IMR-90 (cell line): ENCODE results near the gene N4BP2. TPM values are rescaled to one million over a fixed set of nuclear protein-coding genes. Genes with fewer than 3 reads are reported as not detected.

Source experiments
- ATAC-seq: fragments of 200-7000 bp; cut with Tn5 transposase; 2 replicates; pipeline ENCODE4 v1.9.1; 2020; ENCODE audit warnings: low read depth, mild to moderate bottlenecking, moderate library complexity
- BruUV-seq: library from RNA; stranded (reverse); fragments of 400-500 nt; replicated peaks from 2 replicates; lab custom pipeline; 2021; lab: Mats Ljungman, UMichigan
- CTCF ChIA-PET: fragments of 300-600 bp; formaldehyde crosslinking; extraction: SDS; loops from one replicate; lab custom pipeline; 2021; ENCODE audit warnings: antibody characterized with exemption; lab: Yijun Ruan, JAX
- POLR2A ChIA-PET: fragments of 300-600 bp; sonication (Branson Sonifier 250); formaldehyde crosslinking; loops from one replicate; lab custom pipeline; 2022; ENCODE audit warnings: antibody characterized with exemption; ENCODE audit not compliant: unreplicated experiment; lab: Charles Lee
- DNase-seq: peaks from one replicate; pipeline ENCODE4 v3.0.0; 2013
- H2AFZ ChIP-seq: replicated peaks from 2 replicates; pipeline ENCODE3; 2013; ENCODE audit warnings: low read length, mild to moderate bottlenecking; ENCODE audit not compliant: poor library complexity
- H2AK5ac ChIP-seq: 2 replicates; pipeline ENCODE4 v1.6.1; 2013; ENCODE audit warnings: low read depth, low read length, inconsistent platforms
- H2AK9ac ChIP-seq: replicated peaks from 2 replicates; pipeline ENCODE3; 2013; ENCODE audit warnings: mild to moderate bottlenecking, low read depth, low read length, moderate library complexity; ENCODE audit not compliant: poor library complexity
- H2BK120ac ChIP-seq: 2 replicates; pipeline ENCODE4 v1.6.1; 2013; ENCODE audit warnings: low read depth, low read length, inconsistent platforms
- H2BK15ac ChIP-seq: 3 replicates; pipeline ENCODE4 v1.6.1; 2013; ENCODE audit warnings: low read depth, low read length, inconsistent platforms
- H2BK20ac ChIP-seq: 2 replicates; pipeline ENCODE4 v1.6.1; 2013; ENCODE audit warnings: low read depth, mild to moderate bottlenecking, inconsistent platforms, low read length, moderate library complexity
- H2BK5ac ChIP-seq: 2 replicates; pipeline ENCODE4 v1.6.1; 2013; ENCODE audit warnings: mild to moderate bottlenecking, low read depth, low read length, inconsistent platforms; ENCODE audit not compliant: poor library complexity, severe bottlenecking
- H3K14ac ChIP-seq: replicated peaks from 2 replicates; pipeline ENCODE4 v1.6.1; 2013; ENCODE audit warnings: low read depth, low read length, inconsistent platforms
- H3K18ac ChIP-seq: 2 replicates; pipeline ENCODE4 v1.6.1; 2013; ENCODE audit warnings: low read depth, low read length, control low read depth
- H3K23ac ChIP-seq: 2 replicates; pipeline ENCODE4 v1.6.1; 2013; ENCODE audit warnings: low read depth, low read length, inconsistent platforms
- H3K27ac ChIP-seq: 2 replicates; pipeline ENCODE4 v1.5.1; 2013; ENCODE audit warnings: mild to moderate bottlenecking, control low read depth, low read length; ENCODE audit not compliant: insufficient read depth
- H3K27me3 ChIP-seq: 2 replicates; pipeline ENCODE4 v1.6.1; 2013; ENCODE audit warnings: low read length; ENCODE audit not compliant: control insufficient read depth, insufficient read depth
- H3K36me3 ChIP-seq: 2 replicates; pipeline ENCODE4 v1.6.1; 2013; ENCODE audit warnings: low read length, mixed read lengths; ENCODE audit not compliant: control insufficient read depth, insufficient read depth
- H3K4ac ChIP-seq: 2 replicates; pipeline ENCODE4 v1.6.1; 2013; ENCODE audit warnings: low read depth, low read length, inconsistent platforms
- H3K4me1 ChIP-seq: 2 replicates; pipeline ENCODE4 v1.6.1; 2013; ENCODE audit warnings: low read length, mixed read lengths; ENCODE audit not compliant: control insufficient read depth, insufficient read depth
- H3K4me2 ChIP-seq: 2 replicates; pipeline ENCODE4 v1.6.1; 2013; ENCODE audit warnings: low read depth, mild to moderate bottlenecking, control low read depth, low read length, moderate library complexity
- H3K4me3 ChIP-seq: 2 replicates; pipeline ENCODE4 v1.5.1; 2013; ENCODE audit warnings: low read depth, mild to moderate bottlenecking, control low read depth, low read length, moderate library complexity; ENCODE audit not compliant: insufficient read depth
- H3K56ac ChIP-seq: 2 replicates; pipeline ENCODE4 v1.6.1; 2013; ENCODE audit warnings: low read length, inconsistent platforms; ENCODE audit not compliant: insufficient read depth; ENCODE audit errors: extremely low read depth
- H3K79me1 ChIP-seq, 2 experiments: 2 replicates each; pipeline ENCODE4 v1.6.1; 2013; ENCODE audit warnings: low read length in 2 of 2, inconsistent platforms in 1 of 2, low read depth in 1 of 2
- H3K9ac ChIP-seq: 2 replicates; pipeline ENCODE4 v1.6.1; 2013; ENCODE audit warnings: low read depth, low read length, control low read depth
- H3K9me1 ChIP-seq: 2 replicates; pipeline ENCODE4 v1.6.1; 2013; ENCODE audit warnings: low read length, inconsistent platforms; ENCODE audit not compliant: insufficient read depth
- H3K9me3 ChIP-seq: 2 replicates; pipeline ENCODE4 v1.6.1; 2013; ENCODE audit warnings: low read length; ENCODE audit not compliant: control insufficient read depth, insufficient read depth
- H4K20me1 ChIP-seq: 2 replicates; pipeline ENCODE4 v1.6.1; 2013; ENCODE audit warnings: low read length, inconsistent platforms; ENCODE audit not compliant: insufficient read depth
- H4K5ac ChIP-seq: 2 replicates; pipeline ENCODE4 v1.6.1; 2013; ENCODE audit warnings: mild to moderate bottlenecking, low read depth, low read length, control low read depth
- H4K8ac ChIP-seq, 2 experiments: 2 replicates each; pipeline ENCODE4 v1.6.1; 2013; ENCODE audit warnings: low read depth in 2 of 2, low read length in 2 of 2, control low read depth in 1 of 2, inconsistent platforms in 1 of 2
- H4K91ac ChIP-seq: 2 replicates; pipeline ENCODE4 v1.6.1; 2013; ENCODE audit warnings: low read depth, low read length, inconsistent platforms; ENCODE audit not compliant: insufficient read depth
- BHLHE40 ChIP-seq: fragments of 150-350 bp; IDR thresholded peaks from 2 replicates; pipeline ENCODE4 v1.6.1; 2016; ENCODE audit warnings: mild to moderate bottlenecking, low read depth, low read length
- CEBPB ChIP-seq: IDR thresholded peaks from 2 replicates; pipeline ENCODE4 v1.6.1; 2012; ENCODE audit warnings: low read depth, low read length, improper control_type of control experiment
- CHD1 ChIP-seq: IDR thresholded peaks from 2 replicates; pipeline ENCODE4 v1.6.1; 2012; ENCODE audit warnings: low read depth, low read length, improper control_type of control experiment
- CTCF ChIP-seq: conservative IDR thresholded peaks from 2 replicates; pipeline ENCODE4 v1.5.1; 2012; ENCODE audit warnings: mild to moderate bottlenecking, low read depth, low read length, improper control_type of control experiment
- ELK1 ChIP-seq: fragments of 150-350 bp; IDR thresholded peaks from 2 replicates; pipeline ENCODE4 v1.6.1; 2016; ENCODE audit warnings: low read depth, mild to moderate bottlenecking, low read length, moderate library complexity, borderline replicate concordance
- FOS ChIP-seq: fragments of 150-350 bp; IDR thresholded peaks from 2 replicates; pipeline ENCODE4 v1.6.1; 2016; ENCODE audit warnings: low read depth, low read length
- MAFK ChIP-seq: IDR thresholded peaks from 2 replicates; pipeline ENCODE4 v1.6.1; 2012; ENCODE audit warnings: low read depth, low read length, improper control_type of control experiment
- MAZ ChIP-seq: IDR thresholded peaks from 2 replicates; pipeline ENCODE4 v1.6.1; 2012; ENCODE audit warnings: low read depth, mild to moderate bottlenecking, low read length, improper control_type of control experiment, moderate library complexity, borderline replicate concordance
- NFE2L2 ChIP-seq: fragments of 150-350 bp; IDR thresholded peaks from 2 replicates; pipeline ENCODE4 v1.6.1; 2016; ENCODE audit warnings: low read depth, mild to moderate bottlenecking, low read length
- RAD21 ChIP-seq: IDR thresholded peaks from 2 replicates; pipeline ENCODE4 v1.6.1; 2012; ENCODE audit warnings: low read length, improper control_type of control experiment
- RCOR1 ChIP-seq: IDR thresholded peaks from 2 replicates; pipeline ENCODE4 v1.6.1; 2012; ENCODE audit warnings: mild to moderate bottlenecking, low read length, improper control_type of control experiment; ENCODE audit not compliant: insufficient replicate concordance
- RFX5 ChIP-seq: IDR thresholded peaks from 2 replicates; pipeline ENCODE4 v1.8.0; 2012; ENCODE audit warnings: low read depth, mild to moderate bottlenecking, low read length, moderate library complexity
- SMC3 ChIP-seq: fragments of 150-350 bp; IDR thresholded peaks from 2 replicates; pipeline ENCODE4 v1.6.1; 2016; ENCODE audit warnings: low read depth, mild to moderate bottlenecking, antibody characterized with exemption, low read length, moderate library complexity
- USF2 ChIP-seq: fragments of 150-350 bp; IDR thresholded peaks from 2 replicates; pipeline ENCODE4 v1.6.1; 2017; ENCODE audit warnings: mild to moderate bottlenecking, antibody characterized with exemption, low read length, low read depth
- WGBS, 2 experiments: methylation state at CpG; one replicate each; pipeline versions ENCODE4 v1.1.5 to v1.1.7; 2013; ENCODE audit warnings: missing lambda C conversion rate in 2 of 2; ENCODE audit not compliant: insufficient read length in 1 of 2; ENCODE audit errors: extremely low coverage in 2 of 2; 5-methylcytosine and 5-hydroxymethylcytosine counted together
- dilution Hi-C: fragments of 300-500 bp; cut with HindIII; formaldehyde crosslinking; loops from one replicate; pipeline ENCODE4 v1.14.3; 2018; ENCODE audit warnings: low sequenced_read_pairs; ENCODE audit not compliant: unreplicated experiment
- in situ Hi-C: fragments of 300-500 bp; cut with MboI; formaldehyde crosslinking; loops from 3 replicates; pipeline ENCODE4 v1.14.3; 2019; ENCODE audit warnings: low sequenced_read_pairs, inconsistent platforms, mixed read lengths
- intact Hi-C: fragments of 100-400 bp; cut with micrococcal nuclease; formaldehyde crosslinking; loops from 2 replicates; pipeline ENCODE4 v1.10.0; 2022
- polyA plus RNA-seq, 3 experiments: library from polyadenylated mRNA; depleted of rRNA; stranded (reverse); fragments of >200 nt; gene quantifications; 2 replicates each; pipeline ENCODE4 v1.2.3, GENCODE V29; 2012; ENCODE audit warnings: low replicate concordance in 1 of 3
- total RNA-seq: library from RNA; depleted of rRNA; stranded (reverse); fragments of >200 nt; gene quantifications from 2 replicates; pipeline ENCODE4 v1.2.3, GENCODE V29; 2012

Gene N4BP2
- total and polyA plus RNA-seq, 2 of the 4 experiments (the other 2 are of a cell fraction), result 0.84 to 2.2 TPM

- intact Hi-C loops, result no loop called here
- Histone ChIP-seq H4K20me1 (no peaks in the 10 kb centered on the region), H4K5ac (no peak overlapping the region), H4K8ac (no peak overlapping the region), H3K9me3 (no peaks in the 10 kb centered on the region), H2AFZ (no peak overlapping the region), H4K91ac (no peak overlapping the region), H3K4ac (no peak overlapping the region), H2BK120ac (no peak overlapping the region), H3K27ac (no peak overlapping the region), H3K36me3 (no peaks in the 10 kb centered on the region), H3K4me2 (no peak overlapping the region), H3K4me1 (no peaks in the 10 kb centered on the region), H2AK9ac (no peak overlapping the region), H3K23ac (no peak overlapping the region), H2BK5ac (no peak overlapping the region), H2AK5ac (no peak overlapping the region), H3K27me3 (peaks cover 2% of the 10 kb centered on the region), H2BK20ac (no peak overlapping the region), H3K9ac (no peak overlapping the region), H3K14ac (no peak overlapping the region), H3K56ac (no peak overlapping the region), H3K18ac (no peak overlapping the region), H3K9me1 (no peaks in the 10 kb centered on the region; the same call in 1 of the 2 replicates), H3K4me3 (no peak overlapping the region), H2BK15ac (no peak overlapping the region), H3K79me1 (no peaks in the 10 kb centered on the region)
- ATAC-seq, result no peak
- no TSS peak for BruUV-seq
- CTCF ChIA-PET, result no interaction called here
- WGBS, 2 experiments, result 100% methylated on average over 1 of the region's 3 CpGs; no CpG with 5 or more reads in 1 of the 2 experiments
- dilution Hi-C loops, result no loop called here
- no peak for DNase-seq
- POLR2A ChIA-PET, result no interaction called here
- in situ Hi-C loops, result no loop called here
- no peak for TF ChIP-seq FOS
- no peak for TF ChIP-seq CTCF
- TF ChIP-seq CEBPB, result no peak
- no peak for TF ChIP-seq BHLHE40
- no peak for TF ChIP-seq MAZ
- TF ChIP-seq NFE2L2, result no peak
- TF ChIP-seq SMC3, result no peak
- no peak for TF ChIP-seq MAFK
- TF ChIP-seq USF2, result no peak
- no peak for TF ChIP-seq ELK1
- TF ChIP-seq CHD1, result no peak
- no peak for TF ChIP-seq RAD21
- no peak for TF ChIP-seq RFX5
- TF ChIP-seq RCOR1, result no peak
These were observed 145.8 kb downstream of the N4BP2 start for GRCh38 chr4:40202474-40202873.
